ENCODE measurements around the gene RPL29.

RPL29 gene

DNA sequence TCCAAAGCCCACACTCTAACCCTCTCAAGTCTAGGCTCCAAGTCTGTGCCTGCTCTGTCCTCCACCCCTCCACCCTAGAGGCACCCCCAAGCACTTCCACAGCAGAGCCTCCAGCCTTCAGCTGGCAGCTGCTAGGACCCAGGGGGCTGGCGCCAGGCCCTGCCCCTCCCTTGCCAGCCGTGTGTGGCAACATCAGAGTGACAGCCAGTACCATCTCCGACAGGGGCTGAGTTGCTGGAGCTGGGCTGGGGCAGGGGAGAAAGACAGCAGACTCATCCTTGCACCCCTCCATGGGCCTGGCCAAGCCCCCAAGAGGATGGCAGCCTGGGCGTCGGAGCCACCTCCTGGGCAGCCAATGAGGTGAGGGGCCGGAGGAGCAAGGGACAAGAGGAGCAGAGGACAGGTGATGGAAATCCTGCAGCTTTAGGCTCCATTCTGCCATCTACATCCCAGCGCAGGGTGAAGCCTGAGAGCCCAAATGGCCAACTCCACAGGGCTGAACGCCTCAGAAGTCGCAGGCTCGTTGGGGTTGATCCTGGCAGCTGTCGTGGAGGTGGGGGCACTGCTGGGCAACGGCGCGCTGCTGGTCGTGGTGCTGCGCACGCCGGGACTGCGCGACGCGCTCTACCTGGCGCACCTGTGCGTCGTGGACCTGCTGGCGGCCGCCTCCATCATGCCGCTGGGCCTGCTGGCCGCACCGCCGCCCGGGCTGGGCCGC, 40.4 kb downstream of the RPL29 start, which contains the start of gene GPR62:
Gene GPR62 (plus strand): TSS at position 207 of the 718 bp plus-strand sequence. CDS start 272 bp downstream, at position 479.
- H3K27me3 ChIP-seq (ENCODE audit: control insufficient read depth, insufficient read depth, low read length): peaks cover 15% of the 10 kb centered on the region
- WGBS (ENCODE audit: insufficient coverage, insufficient read length): no CpG with 5 or more reads among the region's 33 CpGs
- no peak within 1 kb of the TSS for H3K27ac ChIP-seq (ENCODE audit: low read length)
- no peaks in the 10 kb centered on the region for H3K9me3 ChIP-seq (ENCODE audit: control insufficient read depth, insufficient read depth, low read length)
- no peak for DNase-seq (ENCODE audit: low read depth, low spot score)
- H3K36me3 ChIP-seq (ENCODE audit: control insufficient read depth, insufficient read depth, low read length): no peaks in the 10 kb centered on the region
- peak within 1 kb of the TSS; percentile 26; the same call in 1 of the 2 replicates for H3K4me3 ChIP-seq (ENCODE audit: low read length)
- peaks cover 5% of the 10 kb centered on the region for H3K4me1 ChIP-seq (ENCODE audit: control insufficient read depth, insufficient read depth, low read length)

DNA sequence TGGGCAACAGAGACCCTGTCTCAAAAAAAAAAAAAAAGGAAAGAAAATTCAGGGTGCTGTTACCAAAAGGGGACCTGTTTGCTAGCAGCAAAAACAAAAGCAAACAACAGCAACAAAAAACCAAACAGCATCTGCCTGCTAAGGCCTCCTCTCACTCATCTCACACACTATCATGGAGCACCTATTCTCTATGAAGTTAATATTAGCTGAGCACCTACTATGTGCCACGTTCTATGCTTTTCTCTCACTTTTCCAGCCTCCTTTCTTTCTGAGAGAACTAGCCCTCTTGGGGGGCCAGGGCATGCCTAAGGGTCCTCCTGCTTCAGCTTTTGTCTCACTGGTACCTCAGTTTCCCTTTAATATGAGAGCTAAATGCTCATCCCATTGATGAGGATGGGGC, 41.0 kb downstream of the RPL29 start:
- no peak overlapping the region for H3K4me3 ChIP-seq (ENCODE audit: low read length)
- no peak for DNase-seq (ENCODE audit: low read depth, low spot score)
- H3K9me3 ChIP-seq (ENCODE audit: control insufficient read depth, insufficient read depth, low read length): no peaks in the 10 kb centered on the region
- no CpG with 5 or more reads among the region's 1 CpG for WGBS (ENCODE audit: insufficient coverage, insufficient read length)
- H3K27ac ChIP-seq (ENCODE audit: low read length): no peak overlapping the region
- peaks cover 15% of the 10 kb centered on the region for H3K27me3 ChIP-seq (ENCODE audit: control insufficient read depth, insufficient read depth, low read length)
- peaks cover 5% of the 10 kb centered on the region for H3K4me1 ChIP-seq (ENCODE audit: control insufficient read depth, insufficient read depth, low read length)
- no peaks in the 10 kb centered on the region for H3K36me3 ChIP-seq (ENCODE audit: control insufficient read depth, insufficient read depth, low read length)

DNA sequence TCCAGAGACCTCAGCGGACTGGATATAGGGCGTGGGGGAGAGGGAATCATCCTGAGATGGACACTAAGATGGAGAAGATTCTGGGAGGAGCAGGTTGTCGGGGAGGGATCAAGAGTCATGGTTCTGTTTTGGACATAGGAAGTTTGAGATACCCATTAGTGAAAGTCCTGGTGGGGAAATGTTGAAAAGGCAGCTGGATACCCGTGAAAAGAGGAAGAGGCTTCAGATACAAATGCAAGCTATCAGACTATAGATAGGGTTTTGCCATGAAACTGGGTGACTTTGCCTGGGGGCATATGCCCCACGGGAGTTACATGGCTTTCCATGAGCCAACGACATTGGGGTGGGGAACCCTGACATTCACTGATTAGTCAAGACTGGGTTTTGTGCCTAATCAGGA, 41.6 kb downstream of the RPL29 start:
- peaks cover 15% of the 10 kb centered on the region for H3K27me3 ChIP-seq (ENCODE audit: control insufficient read depth, insufficient read depth, low read length)
- no peak overlapping the region for H3K4me3 ChIP-seq (ENCODE audit: low read length)
- H3K36me3 ChIP-seq (ENCODE audit: control insufficient read depth, insufficient read depth, low read length): no peaks in the 10 kb centered on the region
- no peak for DNase-seq (ENCODE audit: low read depth, low spot score)
- H3K4me1 ChIP-seq (ENCODE audit: control insufficient read depth, insufficient read depth, low read length): peaks cover 5% of the 10 kb centered on the region
- no CpG with 5 or more reads among the region's 6 CpGs for WGBS (ENCODE audit: insufficient coverage, insufficient read length)
- H3K9me3 ChIP-seq (ENCODE audit: control insufficient read depth, insufficient read depth, low read length): no peaks in the 10 kb centered on the region
- no peak overlapping the region for H3K27ac ChIP-seq (ENCODE audit: low read length)

DNA sequence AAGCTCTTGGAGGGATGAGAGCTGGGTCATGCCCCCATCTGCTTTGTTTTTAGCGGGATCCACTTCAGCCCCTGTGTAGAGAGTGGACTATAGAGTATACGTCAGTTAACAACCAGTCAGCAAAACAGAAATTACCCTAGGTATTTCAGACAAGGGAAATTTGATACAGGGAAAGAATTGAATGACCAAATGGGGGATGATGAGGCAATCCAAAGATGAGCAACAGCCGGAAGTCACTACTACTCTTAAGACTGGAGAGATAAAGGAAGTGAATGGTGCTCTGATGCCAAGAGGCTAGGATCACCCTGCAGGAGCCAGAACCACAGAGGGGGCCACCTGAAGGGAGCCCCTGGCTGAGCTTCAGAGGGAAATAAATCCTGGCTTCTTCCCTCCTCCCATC, 42.2 kb downstream of the RPL29 start:
- no CpG with 5 or more reads among the region's 3 CpGs for WGBS (ENCODE audit: insufficient coverage, insufficient read length)
- no peak for DNase-seq (ENCODE audit: low read depth, low spot score)
- Histone ChIP-seq H3K27me3 (ENCODE audit: control insufficient read depth, insufficient read depth, low read length) (peaks cover 15% of the 10 kb centered on the region), H3K27ac (ENCODE audit: low read length) (no peak overlapping the region), H3K4me1 (ENCODE audit: control insufficient read depth, insufficient read depth, low read length) (peaks cover 5% of the 10 kb centered on the region), H3K9me3 (ENCODE audit: control insufficient read depth, insufficient read depth, low read length) (no peaks in the 10 kb centered on the region), H3K36me3 (ENCODE audit: control insufficient read depth, insufficient read depth, low read length) (no peaks in the 10 kb centered on the region), H3K4me3 (ENCODE audit: low read length) (no peak overlapping the region)

DNA sequence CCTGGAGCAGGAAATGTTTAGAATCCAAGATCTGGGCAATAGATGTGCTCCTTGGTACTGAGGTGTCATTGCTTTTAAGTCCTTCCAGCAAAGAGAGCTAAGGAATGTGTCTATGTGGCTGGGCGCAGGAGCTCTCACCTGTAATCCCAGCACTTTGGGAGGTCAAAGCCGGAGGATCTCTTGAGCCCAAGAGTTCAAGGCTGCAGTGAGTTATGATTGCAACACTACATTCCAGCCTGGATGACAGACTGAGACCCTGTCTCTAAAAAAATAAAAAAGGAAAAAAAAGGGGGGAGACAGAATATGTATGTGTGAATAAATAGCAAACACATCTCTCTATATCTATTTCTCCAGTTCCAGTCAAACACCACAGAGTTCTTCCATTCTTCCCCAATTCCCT, 44.8 kb downstream of the RPL29 start:
- WGBS (ENCODE audit: insufficient coverage, insufficient read length): no CpG with 5 or more reads among the region's 2 CpGs
- Histone ChIP-seq H3K4me3 (ENCODE audit: low read length) (no peak overlapping the region), H3K27ac (ENCODE audit: low read length) (no peak overlapping the region), H3K36me3 (ENCODE audit: control insufficient read depth, insufficient read depth, low read length) (no peaks in the 10 kb centered on the region), H3K27me3 (ENCODE audit: control insufficient read depth, insufficient read depth, low read length) (peaks cover 15% of the 10 kb centered on the region), H3K4me1 (ENCODE audit: control insufficient read depth, insufficient read depth, low read length) (peaks cover 2% of the 10 kb centered on the region), H3K9me3 (ENCODE audit: control insufficient read depth, insufficient read depth, low read length) (no peaks in the 10 kb centered on the region)
- DNase-seq (ENCODE audit: low read depth, low spot score): no peak

- Histone ChIP-seq H3K27me3 (ENCODE audit: control insufficient read depth, insufficient read depth, low read length) (peaks cover 2% of the 10 kb centered on the region; the same call in 1 of the 2 replicates), H3K36me3 (ENCODE audit: control insufficient read depth, insufficient read depth, low read length) (no peaks in the 10 kb centered on the region), H3K4me1 (ENCODE audit: control insufficient read depth, insufficient read depth, low read length) (no peaks in the 10 kb centered on the region), H3K4me3 (ENCODE audit: low read length) (no peak overlapping the region), H3K9me3 (ENCODE audit: control insufficient read depth, insufficient read depth, low read length) (no peaks in the 10 kb centered on the region), H3K27ac (ENCODE audit: low read length) (no peak overlapping the region)
- DNase-seq (ENCODE audit: low read depth, low spot score): no peak
- WGBS (ENCODE audit: insufficient coverage, insufficient read length): no CpG with 5 or more reads among the region's 5 CpGs
These were observed 46.6 kb downstream of the RPL29 start for GRCh38 chr3:51949121-51949520.

GRCh38 chr3:51948016-51948580, 47.6 kb downstream of the RPL29 start:
- DNase-seq (ENCODE audit: low read depth, low spot score): no peak
- H3K36me3 ChIP-seq (ENCODE audit: control insufficient read depth, insufficient read depth, low read length): no peaks in the 10 kb centered on the region
- no peaks in the 10 kb centered on the region; the same call in 1 of the 2 replicates for H3K27me3 ChIP-seq (ENCODE audit: control insufficient read depth, insufficient read depth, low read length)
- WGBS (ENCODE audit: insufficient coverage, insufficient read length): no CpG with 5 or more reads among the region's 10 CpGs
- no peaks in the 10 kb centered on the region for H3K4me1 ChIP-seq (ENCODE audit: control insufficient read depth, insufficient read depth, low read length)
- no peaks in the 10 kb centered on the region for H3K9me3 ChIP-seq (ENCODE audit: control insufficient read depth, insufficient read depth, low read length)
- no peak overlapping the region for H3K27ac ChIP-seq (ENCODE audit: low read length)
- H3K4me3 ChIP-seq (ENCODE audit: low read length): no peak overlapping the region

DNA sequence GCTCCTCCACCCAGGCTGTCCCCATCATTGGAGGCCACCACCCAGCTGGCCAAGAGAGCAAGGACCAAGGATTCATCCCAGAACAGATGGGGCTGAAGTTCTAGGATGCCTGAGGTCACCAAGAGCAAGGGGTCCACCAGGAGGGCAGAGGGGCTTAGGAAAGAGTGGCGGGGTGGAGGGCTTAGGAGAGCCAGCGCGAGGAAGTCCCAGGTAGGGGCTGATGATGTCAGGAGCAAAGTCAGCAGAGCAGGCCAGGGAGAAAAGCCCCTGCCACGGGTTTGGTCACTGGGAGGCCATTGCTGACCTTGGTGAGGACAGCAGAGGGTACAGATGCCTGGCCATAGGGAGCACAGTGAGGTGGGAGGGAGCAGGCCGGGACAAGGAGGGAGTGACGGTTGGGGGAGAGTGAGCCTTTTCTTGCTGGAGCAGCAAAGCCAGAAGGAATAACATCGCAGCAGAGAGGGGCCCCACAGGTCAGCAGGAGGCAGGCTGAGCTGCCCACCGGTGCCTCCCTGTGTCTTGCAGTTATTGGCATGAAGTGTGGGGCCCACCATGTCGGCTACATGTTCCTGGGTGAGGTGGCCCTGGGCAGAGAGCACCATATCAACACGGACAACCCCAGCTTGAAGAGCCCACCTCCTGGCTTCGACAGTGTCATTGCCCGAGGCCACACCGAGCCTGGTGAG, 48.3 kb downstream of the RPL29 start:
- Histone ChIP-seq H3K9me3 (ENCODE audit: control insufficient read depth, insufficient read depth, low read length) (no peaks in the 10 kb centered on the region), H3K4me3 (ENCODE audit: low read length) (no peak overlapping the region), H3K36me3 (ENCODE audit: control insufficient read depth, insufficient read depth, low read length) (no peaks in the 10 kb centered on the region), H3K27ac (ENCODE audit: low read length) (no peak overlapping the region), H3K27me3 (ENCODE audit: control insufficient read depth, insufficient read depth, low read length) (no peaks in the 10 kb centered on the region), H3K4me1 (ENCODE audit: control insufficient read depth, insufficient read depth, low read length) (peaks cover 4% of the 10 kb centered on the region)
- WGBS (ENCODE audit: insufficient coverage, insufficient read length): no CpG with 5 or more reads among the region's 13 CpGs
- no peak for DNase-seq (ENCODE audit: low read depth, low spot score)

GRCh38 chr3:51946796-51947195, 48.9 kb downstream of the RPL29 start:
- no CpG with 5 or more reads among the region's 4 CpGs for WGBS (ENCODE audit: insufficient coverage, insufficient read length)
- no peak for DNase-seq (ENCODE audit: low read depth, low spot score)
- no peak overlapping the region for H3K4me3 ChIP-seq (ENCODE audit: low read length)
- H3K27me3 ChIP-seq (ENCODE audit: control insufficient read depth, insufficient read depth, low read length): no peaks in the 10 kb centered on the region
- peaks cover 4% of the 10 kb centered on the region for H3K4me1 ChIP-seq (ENCODE audit: control insufficient read depth, insufficient read depth, low read length)
- no peak overlapping the region for H3K27ac ChIP-seq (ENCODE audit: low read length)
- no peaks in the 10 kb centered on the region for H3K36me3 ChIP-seq (ENCODE audit: control insufficient read depth, insufficient read depth, low read length)
- H3K9me3 ChIP-seq (ENCODE audit: control insufficient read depth, insufficient read depth, low read length): no peaks in the 10 kb centered on the region

DNA sequence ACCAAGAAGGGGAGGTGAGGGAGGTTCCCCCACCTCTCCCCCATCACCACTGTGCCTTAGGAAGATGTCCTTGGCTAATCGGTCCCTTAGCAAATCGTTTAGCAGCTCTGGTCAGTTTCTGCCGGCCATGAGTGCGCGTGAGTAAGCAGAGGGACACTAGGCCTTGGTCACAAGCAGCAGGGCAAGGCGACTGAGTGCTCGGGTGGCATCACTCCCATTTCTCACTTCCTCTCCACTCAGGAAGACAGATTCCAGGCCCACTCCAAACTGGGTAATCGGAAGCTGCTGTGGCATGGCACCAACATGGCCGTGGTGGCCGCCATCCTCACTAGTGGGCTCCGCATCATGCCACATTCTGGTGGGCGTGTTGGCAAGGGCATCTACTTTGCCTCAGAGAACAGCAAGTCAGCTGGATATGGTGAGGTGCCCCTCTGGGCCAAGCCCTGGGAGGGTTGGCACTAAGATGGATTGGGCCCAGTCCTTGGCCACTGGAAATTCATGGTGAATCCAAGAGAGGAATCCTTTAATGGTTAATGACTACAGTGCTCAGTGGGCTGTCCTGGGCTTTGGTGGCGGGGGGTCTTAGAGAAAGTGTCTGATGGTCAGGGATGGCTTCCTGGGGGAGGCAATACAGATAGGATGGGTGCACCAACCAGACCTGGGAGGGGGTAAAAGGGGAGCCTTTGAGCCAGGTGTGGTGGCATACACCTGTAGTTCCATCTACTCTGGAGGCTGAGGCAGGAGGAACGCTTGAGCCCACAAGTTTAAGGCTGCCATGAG, 49.6 kb downstream of the RPL29 start:
- H3K4me1 ChIP-seq (ENCODE audit: control insufficient read depth, insufficient read depth, low read length): peaks cover 4% of the 10 kb centered on the region
- H3K9me3 ChIP-seq (ENCODE audit: control insufficient read depth, insufficient read depth, low read length): no peaks in the 10 kb centered on the region
- WGBS (ENCODE audit: insufficient coverage, insufficient read length): no CpG with 5 or more reads among the region's 14 CpGs
- no peak overlapping the region for H3K4me3 ChIP-seq (ENCODE audit: low read length)
- no peaks in the 10 kb centered on the region for H3K27me3 ChIP-seq (ENCODE audit: control insufficient read depth, insufficient read depth, low read length)
- H3K36me3 ChIP-seq (ENCODE audit: control insufficient read depth, insufficient read depth, low read length): no peaks in the 10 kb centered on the region
- no peak for DNase-seq (ENCODE audit: low read depth, low spot score)
- H3K27ac ChIP-seq (ENCODE audit: low read length): no peak overlapping the region
